SK-N-SH (cell line): ENCODE results near the gene SLC25A29.

Source experiments
- CTCF ChIP-seq: fragments of 200-600 bp; sonication (generic); IDR thresholded peaks from 2 replicates; pipeline ENCODE4 v1.6.1; 2017; ENCODE audit warnings: antibody characterized with exemption, mild to moderate bottlenecking, moderate library complexity
- JUND ChIP-seq: IDR thresholded peaks from 2 replicates; pipeline ENCODE4 v1.4.0; 2012
- POLR2AphosphoS5 ChIP-seq: IDR thresholded peaks from 2 replicates; pipeline ENCODE4 v1.6.1; 2012; ENCODE audit warnings: low read depth, low read length
- RCOR1 ChIP-seq: fragments of 150-350 bp; IDR thresholded peaks from 2 replicates; pipeline ENCODE4 v1.6.1; 2017; ENCODE audit warnings: antibody characterized with exemption, low read length
- TAF1 ChIP-seq: IDR thresholded peaks from 2 replicates; pipeline ENCODE4 v1.6.1; 2012; ENCODE audit warnings: low read depth, mild to moderate bottlenecking, low read length, moderate library complexity, borderline replicate concordance

- no peak for TF ChIP-seq POLR2AphosphoS5
- TF ChIP-seq RCOR1: no peak
- TF ChIP-seq TAF1: no peak
- TF ChIP-seq CTCF: no peak
- no peak for TF ChIP-seq JUND
Measured at GRCh38 chr14:100317389-100317788, 11.1 kb upstream of the SLC25A29 start.
